ENCODE measurements around the gene PABPN1. TPM values are rescaled to one million over a fixed set of nuclear protein-coding genes. Genes with fewer than 3 reads are reported as not detected.

Gene PABPN1
- total RNA-seq, 1 donor from 2014 or later, result 252 TPM

DNA sequence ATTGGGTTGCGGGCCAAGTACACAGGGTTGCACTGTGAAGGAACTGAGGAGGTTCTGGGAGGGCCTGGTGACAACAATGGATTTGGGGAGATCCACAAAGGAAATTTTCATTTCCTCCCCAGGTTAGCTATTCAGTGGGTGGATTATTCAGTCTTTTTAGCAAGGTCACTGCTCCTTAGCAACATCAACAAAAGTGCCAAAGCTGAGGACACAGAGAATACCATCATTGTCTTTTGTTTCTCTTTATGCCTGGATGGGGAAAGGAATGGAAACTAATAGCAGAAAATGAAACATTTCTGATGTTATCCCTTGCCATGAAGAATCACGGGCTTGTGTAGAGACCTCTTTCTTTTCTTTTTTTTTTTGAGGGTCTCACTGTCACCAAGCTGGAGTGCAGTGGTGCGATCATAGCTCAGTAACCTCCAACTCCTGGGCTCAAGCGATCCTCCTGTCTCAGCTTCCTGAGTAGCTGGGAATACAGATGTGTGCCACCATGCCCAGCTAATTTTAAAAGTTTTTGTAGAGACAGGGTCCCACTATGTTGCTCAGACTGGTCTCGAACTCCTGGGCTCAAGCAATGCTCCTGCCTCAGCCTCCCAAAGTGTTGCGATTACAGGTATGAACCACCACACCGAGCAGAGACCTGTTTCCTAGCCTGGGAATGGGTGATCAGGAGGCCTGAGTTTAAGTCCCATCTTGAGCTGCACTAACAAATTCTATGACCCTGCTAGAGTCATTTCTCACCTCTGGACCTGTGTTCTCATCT is 25.1 kb upstream of the PABPN1 start:
- H3K27me3 Mint-ChIP-seq (ENCODE audit: insufficient read depth), result peaks cover 2% of the 10 kb centered on the region
- H3K27ac Mint-ChIP-seq, result no peak overlapping the region
- peaks cover 26% of the 10 kb centered on the region for H3K4me1 Mint-ChIP-seq (ENCODE audit: low read depth)
- no peak for DNase-seq (ENCODE audit: low spot score)
- H3K9me3 Mint-ChIP-seq, result no peaks in the 10 kb centered on the region
- peaks cover 14% of the 10 kb centered on the region for H3K36me3 Mint-ChIP-seq (ENCODE audit: low read depth)
- intact Hi-C loops (cut with micrococcal nuclease), result no loop called here
- H3K4me3 Mint-ChIP-seq, result no peak overlapping the region

DNA sequence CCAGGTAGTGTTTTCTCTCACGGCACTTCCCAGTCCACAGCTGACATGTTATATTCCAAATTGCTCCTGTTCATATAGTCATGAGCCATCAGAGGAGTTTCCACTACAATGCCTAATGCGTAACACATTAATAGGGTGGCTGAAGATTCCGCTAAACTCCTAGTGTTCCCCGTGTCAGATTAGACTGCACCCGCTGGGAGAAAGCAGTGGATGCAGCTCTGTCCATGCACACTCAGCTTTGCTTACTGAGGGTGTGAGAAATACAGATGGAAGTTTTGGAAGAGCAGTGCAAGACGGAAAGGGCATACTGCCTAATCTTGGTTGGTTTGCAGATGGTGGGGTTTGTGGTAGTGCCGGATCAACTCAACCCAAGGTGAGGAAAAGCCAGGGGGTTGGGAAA is 24.2 kb upstream of the PABPN1 start:
- Mint-ChIP-seq H3K4me3 (no peak overlapping the region), H3K4me1 (ENCODE audit: low read depth) (peaks cover 26% of the 10 kb centered on the region), H3K9me3 (no peaks in the 10 kb centered on the region), H3K27me3 (ENCODE audit: insufficient read depth) (peaks cover 2% of the 10 kb centered on the region), H3K27ac (no peak overlapping the region), H3K36me3 (ENCODE audit: low read depth) (peaks cover 14% of the 10 kb centered on the region)
- DNase-seq (ENCODE audit: low spot score), result no peak
- intact Hi-C loops (cut with micrococcal nuclease), result no loop called here

DNA sequence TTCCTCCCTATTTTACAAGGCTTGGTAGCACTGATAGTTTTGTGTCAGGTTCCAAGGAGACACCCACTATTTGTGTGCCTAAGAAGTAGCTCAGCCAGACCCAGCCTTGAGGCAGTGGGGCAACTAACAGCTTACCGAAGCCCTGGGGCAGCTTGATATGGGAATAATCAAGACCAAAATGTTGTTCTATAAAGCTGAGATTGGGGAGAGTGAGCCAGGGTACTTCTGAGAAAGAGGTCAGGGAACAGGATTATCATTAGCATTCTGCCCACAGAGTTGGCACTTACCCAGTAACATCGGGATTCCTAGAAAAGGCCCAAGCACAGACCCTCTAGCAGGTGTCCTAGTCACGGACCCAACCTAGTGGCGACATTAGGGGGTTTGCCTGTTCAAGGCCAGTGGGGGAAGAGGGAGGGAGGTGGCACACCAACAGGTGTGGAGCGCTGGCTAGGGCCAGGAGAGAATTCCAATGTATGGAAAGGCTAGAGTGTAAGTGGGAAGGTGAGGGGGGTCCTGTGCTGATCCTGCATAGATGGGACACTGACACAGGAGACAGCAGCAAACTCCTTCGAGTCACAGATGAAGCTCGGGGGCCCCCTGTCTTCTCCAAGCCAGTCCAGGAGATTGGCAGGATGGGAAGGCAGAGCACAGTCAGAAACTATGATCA is 23.5 kb upstream of the PABPN1 start:
- H3K4me3 Mint-ChIP-seq, result no peak overlapping the region
- peaks cover 14% of the 10 kb centered on the region for H3K36me3 Mint-ChIP-seq (ENCODE audit: low read depth)
- no peaks in the 10 kb centered on the region for H3K9me3 Mint-ChIP-seq
- no peak for DNase-seq (ENCODE audit: low spot score)
- H3K27ac Mint-ChIP-seq, result no peak overlapping the region
- H3K27me3 Mint-ChIP-seq (ENCODE audit: insufficient read depth), result peaks cover 2% of the 10 kb centered on the region
- peaks cover 26% of the 10 kb centered on the region for H3K4me1 Mint-ChIP-seq (ENCODE audit: low read depth)
- intact Hi-C loops (cut with micrococcal nuclease), result no loop called here

- no peaks in the 10 kb centered on the region for H3K27me3 Mint-ChIP-seq (ENCODE audit: insufficient read depth)
- peaks cover 14% of the 10 kb centered on the region for H3K36me3 Mint-ChIP-seq (ENCODE audit: low read depth)
- H3K4me3 Mint-ChIP-seq, result peak overlapping the region; percentile 91
- intact Hi-C loops (cut with micrococcal nuclease), result loop anchor here (1.0 kb wide), 1 partner anchor 34 kb away; no protein-coding TSS in a partner anchor
- no peaks in the 10 kb centered on the region for H3K9me3 Mint-ChIP-seq
- H3K4me1 Mint-ChIP-seq (ENCODE audit: low read depth), result peaks cover 39% of the 10 kb centered on the region
- H3K27ac Mint-ChIP-seq, result peak overlapping the region; percentile 24
- DNase-seq (ENCODE audit: low spot score), result no peak
Observed at GRCh38 chr14:23299211-23299957, 21.9 kb upstream of the PABPN1 start.

DNA sequence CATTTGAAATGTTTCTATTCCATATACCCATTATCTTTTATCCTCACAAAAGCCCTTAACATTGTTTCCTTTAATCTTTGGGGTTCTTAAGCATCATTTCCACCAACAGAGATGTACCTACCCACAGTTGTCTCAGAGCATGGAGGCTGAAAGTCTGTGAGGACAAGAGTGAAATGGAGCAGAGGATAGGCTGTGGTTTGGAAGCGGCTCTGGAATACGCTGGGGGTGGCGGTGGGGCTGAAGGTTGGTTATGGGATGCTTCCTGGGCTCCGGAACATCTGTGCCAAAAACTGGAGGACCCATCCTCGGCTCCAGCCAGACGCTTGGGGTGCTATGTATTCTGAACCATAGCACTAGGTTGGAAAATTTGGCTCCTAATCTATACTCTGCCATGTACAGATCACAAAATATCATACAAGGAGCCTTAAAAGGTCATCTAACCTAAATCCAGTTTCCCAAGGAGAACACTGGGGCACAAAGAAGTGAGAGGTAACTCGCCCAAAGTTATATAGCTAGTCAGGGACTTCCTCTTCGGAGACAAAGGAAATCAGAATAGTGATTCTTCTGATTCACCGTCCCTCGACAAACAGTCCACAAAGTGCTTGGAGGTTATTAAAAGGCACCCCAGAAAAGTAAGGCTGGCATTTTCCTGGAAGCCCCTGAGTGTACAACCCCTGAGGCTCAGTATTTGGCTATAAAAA is 21.1 kb upstream of the PABPN1 start:
- peak overlapping the region; percentile 95 for H3K27ac Mint-ChIP-seq
- peaks cover 14% of the 10 kb centered on the region for H3K36me3 Mint-ChIP-seq (ENCODE audit: low read depth)
- no peaks in the 10 kb centered on the region for H3K9me3 Mint-ChIP-seq
- H3K27me3 Mint-ChIP-seq (ENCODE audit: insufficient read depth), result no peaks in the 10 kb centered on the region
- peaks cover 34% of the 10 kb centered on the region for H3K4me1 Mint-ChIP-seq (ENCODE audit: low read depth)
- DNase-seq (ENCODE audit: low spot score), result no peak
- intact Hi-C loops (cut with micrococcal nuclease), result loop anchor here (1.0 to 5.0 kb wide), 3 partner anchors 35 to 713 kb away; partner anchors contain the start of gene DAD1
- peak overlapping the region; percentile 91 for H3K4me3 Mint-ChIP-seq

DNA sequence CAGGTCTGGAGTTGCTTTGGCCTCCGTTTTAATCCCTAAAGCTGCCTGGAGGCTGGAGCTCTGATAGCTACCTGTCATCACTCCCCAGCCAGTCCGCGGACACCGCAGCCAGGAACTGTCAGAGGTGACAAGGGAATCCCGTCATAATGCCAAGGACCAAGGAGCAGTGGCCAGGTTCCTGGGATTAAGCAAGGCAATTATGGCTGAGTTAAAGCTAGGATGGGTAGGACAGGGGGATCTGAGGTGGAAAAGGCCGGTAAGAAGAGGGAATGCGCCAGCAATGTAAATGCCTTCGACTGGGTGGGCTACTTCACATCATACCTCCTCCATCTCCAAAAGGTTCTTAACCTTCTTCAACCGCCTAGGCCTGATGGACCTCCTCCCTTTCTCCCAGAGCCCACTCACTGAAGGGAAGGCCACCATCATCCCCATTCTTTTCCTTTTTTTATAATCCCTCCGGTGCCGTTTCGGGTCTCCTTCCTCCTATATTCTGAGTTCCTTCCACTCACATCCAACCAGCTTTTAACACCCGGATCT is 20.5 kb upstream of the PABPN1 start:
- Mint-ChIP-seq H3K36me3 (ENCODE audit: low read depth) (peaks cover 12% of the 10 kb centered on the region), H3K9me3 (no peaks in the 10 kb centered on the region), H3K27ac (peak overlapping the region; percentile 95), H3K4me3 (peak overlapping the region; percentile 91), H3K4me1 (ENCODE audit: low read depth) (peaks cover 29% of the 10 kb centered on the region), H3K27me3 (ENCODE audit: insufficient read depth) (no peaks in the 10 kb centered on the region)
- DNase-seq (ENCODE audit: low spot score), result no peak
- intact Hi-C loops (cut with micrococcal nuclease), result loop anchor here (1.0 to 5.0 kb wide), 9 partner anchors 14 to 713 kb away; partner anchors contain the start of genes ACIN1, C14orf119, DAD1 and HOMEZ

- no peaks in the 10 kb centered on the region for H3K27me3 Mint-ChIP-seq (ENCODE audit: insufficient read depth)
Observed at GRCh38 chr14:23301288-23301968, 19.8 kb upstream of the PABPN1 start.

DNA sequence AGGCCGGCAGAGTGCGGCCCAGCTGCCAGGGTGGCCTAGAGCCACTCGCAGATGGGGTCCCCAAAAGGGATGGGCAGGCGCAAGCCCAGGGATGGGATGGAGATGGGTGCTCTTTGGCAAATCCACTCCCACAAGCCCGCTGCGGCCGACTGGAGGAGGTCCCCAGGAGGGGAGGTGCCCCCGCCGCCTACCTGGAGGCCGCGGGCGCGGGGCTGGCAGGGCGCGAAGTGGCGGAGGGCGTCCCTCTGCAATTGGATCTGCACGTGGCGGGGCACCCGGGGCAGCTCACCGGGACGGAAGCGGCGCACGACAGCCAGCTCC is 19.3 kb upstream of the PABPN1 start:
- no peaks in the 10 kb centered on the region for H3K9me3 Mint-ChIP-seq
- peaks cover 7% of the 10 kb centered on the region for H3K36me3 Mint-ChIP-seq (ENCODE audit: low read depth)
- intact Hi-C loops (cut with micrococcal nuclease), result loop anchor here (1.0 to 5.0 kb wide), 9 partner anchors 16 to 715 kb away; partner anchors contain the start of genes ACIN1, C14orf119, DAD1 and HOMEZ
- H3K4me1 Mint-ChIP-seq (ENCODE audit: low read depth), result peaks cover 29% of the 10 kb centered on the region
- no peak for DNase-seq (ENCODE audit: low spot score)
- H3K4me3 Mint-ChIP-seq, result peak overlapping the region; percentile 91
- no peaks in the 10 kb centered on the region for H3K27me3 Mint-ChIP-seq (ENCODE audit: insufficient read depth)
- H3K27ac Mint-ChIP-seq, result peak overlapping the region; percentile 97

More at GRCh38 chr14:23301288-23301968, 19.8 kb upstream of the PABPN1 start:
- peaks cover 29% of the 10 kb centered on the region for H3K4me1 Mint-ChIP-seq (ENCODE audit: low read depth)
- peaks cover 12% of the 10 kb centered on the region for H3K36me3 Mint-ChIP-seq (ENCODE audit: low read depth)
- H3K4me3 Mint-ChIP-seq, result peak overlapping the region; percentile 91
- no peaks in the 10 kb centered on the region for H3K9me3 Mint-ChIP-seq
- peak; percentile 99 for DNase-seq (ENCODE audit: low spot score)
- intact Hi-C loops (cut with micrococcal nuclease), result loop anchor here (1.0 to 5.0 kb wide), 8 partner anchors 15 to 714 kb away; partner anchors contain the start of genes ACIN1, C14orf119, DAD1 and HOMEZ
- peak overlapping the region; percentile 97 for H3K27ac Mint-ChIP-seq

GRCh38 chr14:23302290-23303225 is 18.7 kb upstream of the PABPN1 start, which contains the start of gene PPP1R3E:
PPP1R3E (minus strand) TSS chr14:23302859; CDS start chr14:23302576, 283 bp downstream.
- Mint-ChIP-seq H3K9me3 (no peaks in the 10 kb centered on the region), H3K27ac (peak within 1 kb of the TSS; percentile 100), H3K36me3 (ENCODE audit: low read depth) (peaks cover 3% of the 10 kb centered on the region), H3K27me3 (ENCODE audit: insufficient read depth) (no peaks in the 10 kb centered on the region), H3K4me3 (peak within 1 kb of the TSS; percentile 99), H3K4me1 (ENCODE audit: low read depth) (peaks cover 35% of the 10 kb centered on the region)
- DNase-seq (ENCODE audit: low spot score), result peak; percentile 78
- intact Hi-C loops (cut with micrococcal nuclease), result loop anchor here (2.0 to 5.0 kb wide), 2 partner anchors 248 to 715 kb away; partner anchors contain the start of genes DAD1 and ZFHX2

DNA sequence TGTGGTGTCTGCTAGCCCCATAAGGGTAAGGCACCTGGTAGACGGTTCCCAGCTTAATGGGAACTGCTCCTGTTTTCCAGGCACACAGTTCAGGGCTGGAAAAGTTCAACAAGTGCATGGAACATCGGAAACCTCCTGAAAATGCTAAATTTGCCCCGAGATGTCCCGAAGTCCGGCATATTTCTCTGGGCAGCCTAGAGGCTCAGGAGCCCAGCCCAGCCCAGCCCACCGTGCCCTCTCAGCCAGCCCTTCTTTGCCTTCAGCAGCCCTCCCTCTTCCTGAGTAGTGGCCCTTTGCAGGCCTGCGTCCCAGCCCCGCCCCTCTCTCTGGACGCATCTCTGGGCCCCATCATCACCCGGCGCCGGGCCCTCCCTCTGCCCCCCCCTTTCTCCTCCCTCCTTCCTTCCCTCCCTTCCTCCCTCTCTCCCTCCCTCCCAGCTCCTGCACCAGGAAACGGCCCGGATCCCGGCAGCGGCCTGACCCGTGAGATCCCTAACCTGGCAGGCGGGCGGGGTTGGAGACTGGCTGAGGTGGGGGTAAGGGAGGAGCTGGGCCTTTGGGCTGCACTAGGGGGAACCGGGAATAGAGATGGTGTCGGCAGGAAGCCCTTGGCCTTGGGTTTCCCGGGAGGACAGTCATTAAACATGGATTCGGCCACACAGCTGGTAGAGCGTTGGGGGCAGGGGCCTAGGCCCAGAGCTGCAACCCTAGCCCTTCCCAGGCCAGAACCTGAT is 14.7 kb upstream of the PABPN1 start, which contains the start of gene BCL2L2:
TSS of gene BCL2L2 (plus strand) at position 422 of the 734 bp plus-strand sequence. CDS start 935 bp downstream, outside the sequence.
- Mint-ChIP-seq H3K27ac (peak within 1 kb of the TSS; percentile 43), H3K9me3 (no peaks in the 10 kb centered on the region), H3K4me1 (ENCODE audit: low read depth) (peaks cover 26% of the 10 kb centered on the region), H3K4me3 (peak within 1 kb of the TSS; percentile 79), H3K27me3 (ENCODE audit: insufficient read depth) (peaks cover 2% of the 10 kb centered on the region), H3K36me3 (ENCODE audit: low read depth) (peaks cover 1% of the 10 kb centered on the region)
- intact Hi-C loops (cut with micrococcal nuclease), result no loop called here
- no peak for DNase-seq (ENCODE audit: low spot score)
